ENCODE results near the gene OSGIN1. TPM values are rescaled to one million over a fixed set of nuclear protein-coding genes. Genes with fewer than 3 reads are reported as not detected.

Gene OSGIN1
- total RNA-seq, 1 donor from 2014 or later = 1.1 TPM

DNA sequence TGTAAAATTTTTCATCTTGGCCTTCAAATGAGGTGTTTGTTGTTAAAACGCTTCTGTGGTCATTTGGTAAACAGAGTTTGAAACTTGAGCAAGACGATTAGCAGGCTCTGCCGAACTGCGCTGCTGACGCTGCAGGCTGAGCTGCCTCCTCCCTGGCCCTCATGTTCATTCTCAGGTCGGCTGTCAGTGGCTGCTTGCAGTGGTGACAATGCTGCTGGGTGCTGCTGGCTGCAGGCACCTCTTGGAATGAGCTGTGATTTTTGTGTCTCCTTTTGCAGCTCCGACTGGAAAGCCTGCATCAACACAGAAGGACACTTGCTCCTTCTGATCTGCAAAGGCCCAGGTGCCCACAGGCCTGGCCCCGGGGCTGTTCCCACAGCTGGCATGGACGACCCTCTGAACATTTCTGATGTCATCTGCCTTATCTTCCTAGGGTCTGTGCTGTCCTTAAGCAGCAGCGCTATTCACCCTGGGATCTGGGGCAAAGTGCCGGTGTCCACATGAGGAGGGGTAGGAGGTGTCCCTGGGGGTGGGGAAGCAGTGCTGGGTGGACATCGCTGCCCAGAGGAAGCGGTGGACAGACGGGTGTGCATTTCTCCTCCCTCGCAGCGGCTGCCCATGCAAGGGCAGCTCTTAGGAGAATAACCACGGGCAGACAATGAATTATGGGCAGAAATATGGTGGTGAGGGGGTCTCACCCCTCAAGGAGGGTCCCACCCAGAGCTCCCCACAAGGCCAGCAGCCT lies 23.1 kb upstream of the OSGIN1 start:
- FAIRE-seq (peak; percentile 50), DNase-seq (ENCODE audit: low read depth) (no peak)
- H3K36me3 ChIP-seq (ENCODE audit: control insufficient read depth, insufficient read depth, low read length) = no peaks in the 10 kb centered on the region
- TF ChIP-seq CTCF (IDR thresholded peaks at IDR 0.05; ENCODE audit: insufficient read depth, low read length, severe bottlenecking) = no peak
- H3K27me3 ChIP-seq (ENCODE audit: control insufficient read depth, insufficient read depth, low read length) = no peaks in the 10 kb centered on the region
- no peak overlapping the region for H3K4me3 ChIP-seq (ENCODE audit: low read depth, low read length)

GRCh38 chr16:83930730-83931500 lies 22.1 kb upstream of the OSGIN1 start:
- Histone ChIP-seq H3K27me3 (ENCODE audit: control insufficient read depth, insufficient read depth, low read length) (no peaks in the 10 kb centered on the region), H3K4me3 (ENCODE audit: low read depth, low read length) (no peak overlapping the region), H3K36me3 (ENCODE audit: control insufficient read depth, insufficient read depth, low read length) (no peaks in the 10 kb centered on the region)
- FAIRE-seq = peak; percentile 76
- DNase-seq (ENCODE audit: low read depth) = no peak
- TF ChIP-seq CTCF (IDR thresholded peaks at IDR 0.05; ENCODE audit: insufficient read depth, low read length, severe bottlenecking) = no peak

- DNase-seq (ENCODE audit: low read depth) (no peak), FAIRE-seq (no peak)
- no peak for TF ChIP-seq CTCF (IDR thresholded peaks at IDR 0.05; ENCODE audit: insufficient read depth, low read length, severe bottlenecking)
- Histone ChIP-seq H3K36me3 (ENCODE audit: control insufficient read depth, insufficient read depth, low read length) (no peaks in the 10 kb centered on the region), H3K27me3 (ENCODE audit: control insufficient read depth, insufficient read depth, low read length) (peaks cover 4% of the 10 kb centered on the region), H3K4me3 (ENCODE audit: low read depth, low read length) (no peak overlapping the region)
These were observed 21.5 kb upstream of the OSGIN1 start for GRCh38 chr16:83931556-83931955.

- H3K27me3 ChIP-seq (ENCODE audit: control insufficient read depth, insufficient read depth, low read length) = peaks cover 4% of the 10 kb centered on the region
- TF ChIP-seq CTCF (IDR thresholded peaks at IDR 0.05; ENCODE audit: insufficient read depth, low read length, severe bottlenecking) = no peak
- H3K4me3 ChIP-seq (ENCODE audit: low read depth, low read length) = no peak overlapping the region
- DNase-seq (ENCODE audit: low read depth) (no peak), FAIRE-seq (no peak)
- no peaks in the 10 kb centered on the region for H3K36me3 ChIP-seq (ENCODE audit: control insufficient read depth, insufficient read depth, low read length)
These were observed 20.7 kb upstream of the OSGIN1 start for GRCh38 chr16:83932304-83932703.

DNA sequence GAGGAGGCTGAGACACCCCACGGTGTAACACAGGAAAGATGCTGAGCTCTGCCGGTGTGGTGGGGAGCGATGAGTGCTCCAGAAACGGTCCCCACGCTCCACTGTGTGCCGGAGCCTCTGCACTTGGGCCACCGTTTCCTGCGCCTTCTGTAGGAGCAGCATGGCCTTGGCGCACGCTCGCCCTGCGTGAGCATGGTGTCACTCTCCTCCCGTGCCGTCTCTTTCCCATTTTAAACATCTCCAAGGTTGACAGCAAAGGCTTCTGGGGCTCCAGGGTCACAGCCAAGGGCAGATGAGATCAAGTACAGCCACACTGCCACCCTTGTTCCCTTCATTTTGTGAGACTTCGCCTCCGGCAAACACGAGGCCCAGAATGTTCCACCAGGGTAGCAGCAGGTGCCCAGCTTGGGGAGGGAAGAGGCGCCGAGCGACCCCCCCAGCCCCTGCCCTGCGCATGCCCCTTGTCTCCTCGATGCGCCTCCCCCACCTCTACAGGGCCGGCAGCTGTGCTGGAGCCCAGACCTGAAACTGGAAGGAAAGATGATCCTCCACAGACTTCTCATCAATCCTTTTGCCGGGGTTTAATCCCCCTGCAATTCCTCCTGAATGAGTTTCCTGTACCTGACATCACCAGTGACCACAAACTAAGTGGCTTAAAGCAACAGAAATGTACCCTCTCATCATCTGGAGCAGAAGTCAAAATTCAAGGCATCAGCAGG lies 19.9 kb upstream of the OSGIN1 start:
- H3K27me3 ChIP-seq (ENCODE audit: control insufficient read depth, insufficient read depth, low read length) = peaks cover 4% of the 10 kb centered on the region
- no peak for TF ChIP-seq CTCF (IDR thresholded peaks at IDR 0.05; ENCODE audit: insufficient read depth, low read length, severe bottlenecking)
- H3K36me3 ChIP-seq (ENCODE audit: control insufficient read depth, insufficient read depth, low read length) = no peaks in the 10 kb centered on the region
- DNase-seq (ENCODE audit: low read depth) (no peak), FAIRE-seq (no peak)
- H3K4me3 ChIP-seq (ENCODE audit: low read depth, low read length) = no peak overlapping the region

Data from bronchial epithelial cell (primary cell).